HCT116 (cell line): ENCODE measurements around the gene CASP5. TPM values are rescaled to one million over a fixed set of nuclear protein-coding genes. Genes with fewer than 3 reads are reported as not detected.
"Not testable (repeated sequence)": the region's sequence is repeated elsewhere in the genome, so short reads cannot be mapped to it uniquely, and the experiment has no call there.

Experiments used
- ATAC-seq: fragments of 200-7000 bp; cut with Tn5 transposase; 2 replicates; pipeline ENCODE4 v1.9.1; 2020; ENCODE audit warnings: mild to moderate bottlenecking, moderate library complexity
- BruUV-seq: library from RNA; stranded (reverse); fragments of 400-500 nt; replicated peaks from 2 replicates; lab custom pipeline; 2021; lab: Mats Ljungman, UMichigan
- CTCF ChIA-PET: fragments of 300-600 bp; sonication (Branson Sonifier 250); formaldehyde crosslinking; loops from one replicate; lab custom pipeline; 2021; ENCODE audit warnings: antibody characterized with exemption; lab: Charles Lee
- POLR2A ChIA-PET: fragments of 300-600, 350-600 bp; sonication (Branson Sonifier 250); formaldehyde crosslinking; loops from one replicate; lab custom pipeline; 2021; ENCODE audit warnings: antibody characterized with exemption; lab: Charles Lee
- RAD21 ChIA-PET, 2 experiments: fragments of 300-600 bp; sonication (Branson Sonifier 250); formaldehyde crosslinking; loops; one replicate each; lab custom pipeline; 2023; ENCODE audit warnings: low total read pairs in 2 of 2; ENCODE audit not compliant: uncharacterized antibody in 2 of 2, unreplicated experiment in 2 of 2, low non-redundant PET in 1 of 2; lab: Charles Lee
- DNase-seq: peaks from one replicate; pipeline ENCODE4 v3.0.0-alpha.2; 2010; ENCODE audit warnings: low read depth, low spot score
- H2AFZ ChIP-seq: fragments of 200-600 bp; shearing (Covaris generic), sonication (generic); 2 replicates; pipeline ENCODE4 v1.6.1; 2017; ENCODE audit warnings: low read depth, mixed run types, mixed read lengths, antibody characterized with exemption, low read length; ENCODE audit not compliant: poor library complexity, severe bottlenecking
- H3K27ac ChIP-seq: 2 replicates; pipeline ENCODE4 v1.5.1; 2012; ENCODE audit warnings: low read depth, low read length
- H3K27me3 ChIP-seq: fragments of 200-600 bp; sonication (generic); 2 replicates; pipeline ENCODE4 v1.6.1; 2016; ENCODE audit warnings: mixed run types, low read length, mixed read lengths; ENCODE audit not compliant: insufficient read depth
- H3K36me3 ChIP-seq, 2 experiments: fragments of 200-500 bp in 1 of 2; fragments of 200-600 bp in 1 of 2; sonication (Bioruptor generic) in 1 of 2; sonication (generic) in 1 of 2; 2 replicates each; pipeline versions ENCODE4 v1.5.1 to v1.6.1; 2014 to 2016; ENCODE audit warnings: low read length in 2 of 2, inconsistent platforms in 1 of 2, mixed read lengths in 1 of 2, mixed run types in 1 of 2; ENCODE audit not compliant: insufficient read depth in 2 of 2, control insufficient read depth in 1 of 2
- H3K4me1 ChIP-seq, 2 experiments: fragments of 200-600 bp in 1 of 2; sonication (generic) in 1 of 2; 2 replicates each; pipeline versions ENCODE4 v1.5.1 to v1.6.1; 2012 to 2017; ENCODE audit warnings: low read length in 2 of 2, inconsistent platforms in 1 of 2, mild to moderate bottlenecking in 1 of 2, mixed read lengths in 1 of 2, mixed run types in 1 of 2, moderate library complexity in 1 of 2; ENCODE audit not compliant: insufficient read depth in 2 of 2, control insufficient read depth in 1 of 2
- H3K4me2 ChIP-seq: fragments of 200-600 bp; sonication (generic); 2 replicates; pipeline ENCODE4 v1.6.1; 2017; ENCODE audit warnings: mixed run types, low read length, mixed read lengths
- H3K4me3 ChIP-seq, 2 experiments: fragments of 200-600 bp in 1 of 2; sonication (generic) in 1 of 2; replicated peaks in 1 of 2; 2 replicates each; pipeline ENCODE4 v1.5.1; 2011 to 2016; ENCODE audit warnings: low read length in 2 of 2, control low read depth in 1 of 2, low read depth in 1 of 2, mild to moderate bottlenecking in 1 of 2, mixed read lengths in 1 of 2, mixed run types in 1 of 2
- H3K79me2 ChIP-seq: fragments of 200-600 bp; sonication (generic); 2 replicates; pipeline ENCODE4 v1.6.1; 2017; ENCODE audit warnings: mild to moderate bottlenecking, mixed run types, low read length, moderate library complexity, mixed read lengths; ENCODE audit not compliant: insufficient read depth
- H3K9ac ChIP-seq: fragments of 200-600 bp; sonication (generic); 2 replicates; pipeline ENCODE4 v1.6.1; 2016; ENCODE audit warnings: low read length, mixed read lengths
- H3K9me2 ChIP-seq: fragments of 200-600 bp; sonication (generic), shearing (Covaris generic); 2 replicates; pipeline ENCODE4 v1.6.1; 2017; ENCODE audit warnings: mixed run types, mild to moderate bottlenecking, moderate library complexity; ENCODE audit not compliant: insufficient read depth
- H3K9me3 ChIP-seq, 2 experiments: fragments of 200-500 bp in 1 of 2; fragments of 200-600 bp in 1 of 2; sonication (Bioruptor generic) in 1 of 2; sonication (generic) in 1 of 2; 2 replicates each; pipeline ENCODE4 v1.6.1; 2014 to 2017; ENCODE audit warnings: low read length in 2 of 2, mixed read lengths in 2 of 2, inconsistent platforms in 1 of 2, low read depth in 1 of 2, mild to moderate bottlenecking in 1 of 2, mixed run types in 1 of 2, moderate library complexity in 1 of 2; ENCODE audit not compliant: control insufficient read depth in 1 of 2, insufficient read depth in 1 of 2
- H4K20me1 ChIP-seq: fragments of 200-600 bp; sonication (generic), shearing (Covaris generic); 2 replicates; pipeline ENCODE4 v1.6.1; 2017; ENCODE audit warnings: mixed run types, mild to moderate bottlenecking, moderate library complexity; ENCODE audit not compliant: insufficient read depth
- EGR1 ChIP-seq: IDR thresholded peaks from 2 replicates; pipeline ENCODE4 v1.6.1; 2012; ENCODE audit warnings: low read depth
- FOSL1 ChIP-seq: IDR thresholded peaks from 2 replicates; pipeline ENCODE4 v1.6.1; 2012; ENCODE audit warnings: low read depth
- JUND ChIP-seq: IDR thresholded peaks from 2 replicates; pipeline ENCODE4 v1.6.1; 2012
- RAD21 ChIP-seq: IDR thresholded peaks from 2 replicates; pipeline ENCODE4 v1.6.1; 2012; ENCODE audit warnings: low read depth, mild to moderate bottlenecking
- SP1 ChIP-seq: IDR thresholded peaks from 2 replicates; pipeline ENCODE4 v1.6.1; 2012; ENCODE audit warnings: low read depth
- YY1 ChIP-seq: IDR thresholded peaks from 2 replicates; pipeline ENCODE4 v1.6.1; 2011; ENCODE audit warnings: low read length, low read depth, moderate library complexity, mild to moderate bottlenecking; ENCODE audit not compliant: insufficient replicate concordance; ENCODE audit errors: extremely low read depth
- intact Hi-C: fragments of 100-400 bp; cut with micrococcal nuclease; formaldehyde crosslinking; loops from 2 replicates; pipeline ENCODE4 v1.10.0; 2022
- total RNA-seq: library from RNA; stranded (reverse); gene quantifications from one replicate; pipeline ENCODE4 v1.2.1, GENCODE V29; 2021; ENCODE audit not compliant: unreplicated experiment
- TF ChIP-seq, protein P1 (sequence below): IDR thresholded peaks from 2 replicates; pipeline ENCODE4 v1.6.1; 2012; ENCODE audit warnings: low read depth

CASP5 gene
- total RNA-seq, 1 experiment from 2014 or later = not detected

GRCh38 chr11:105045676-105046296 is 22.8 kb upstream of the CASP5 start:
- H3K4me3 ChIP-seq = no peak overlapping the region
- POLR2A ChIA-PET = no interaction called here
- no peak overlapping the region for H3K27ac ChIP-seq
- H3K9me2 ChIP-seq = no peaks in the 10 kb centered on the region
- H3K4me1 ChIP-seq = 0 out of 4 replicates have a peak, but pooled peaks cover 0 to 5% of the 10 kb centered on the region in 2 experiments
- intact Hi-C loops = no loop called here
- no peaks in the 10 kb centered on the region for H3K79me2 ChIP-seq
- no peaks in the 10 kb centered on the region for H3K27me3 ChIP-seq
- H3K9ac ChIP-seq = no peak overlapping the region
- no peak overlapping the region for H3K4me2 ChIP-seq
- no peak for ATAC-seq
- TF ChIP-seq SP1 (no peak), JUND (no peak), RAD21 (no peak), EGR1 (no peak), YY1 (no peak), FOSL1 (no peak)
- TF ChIP-seq, protein P1, sequence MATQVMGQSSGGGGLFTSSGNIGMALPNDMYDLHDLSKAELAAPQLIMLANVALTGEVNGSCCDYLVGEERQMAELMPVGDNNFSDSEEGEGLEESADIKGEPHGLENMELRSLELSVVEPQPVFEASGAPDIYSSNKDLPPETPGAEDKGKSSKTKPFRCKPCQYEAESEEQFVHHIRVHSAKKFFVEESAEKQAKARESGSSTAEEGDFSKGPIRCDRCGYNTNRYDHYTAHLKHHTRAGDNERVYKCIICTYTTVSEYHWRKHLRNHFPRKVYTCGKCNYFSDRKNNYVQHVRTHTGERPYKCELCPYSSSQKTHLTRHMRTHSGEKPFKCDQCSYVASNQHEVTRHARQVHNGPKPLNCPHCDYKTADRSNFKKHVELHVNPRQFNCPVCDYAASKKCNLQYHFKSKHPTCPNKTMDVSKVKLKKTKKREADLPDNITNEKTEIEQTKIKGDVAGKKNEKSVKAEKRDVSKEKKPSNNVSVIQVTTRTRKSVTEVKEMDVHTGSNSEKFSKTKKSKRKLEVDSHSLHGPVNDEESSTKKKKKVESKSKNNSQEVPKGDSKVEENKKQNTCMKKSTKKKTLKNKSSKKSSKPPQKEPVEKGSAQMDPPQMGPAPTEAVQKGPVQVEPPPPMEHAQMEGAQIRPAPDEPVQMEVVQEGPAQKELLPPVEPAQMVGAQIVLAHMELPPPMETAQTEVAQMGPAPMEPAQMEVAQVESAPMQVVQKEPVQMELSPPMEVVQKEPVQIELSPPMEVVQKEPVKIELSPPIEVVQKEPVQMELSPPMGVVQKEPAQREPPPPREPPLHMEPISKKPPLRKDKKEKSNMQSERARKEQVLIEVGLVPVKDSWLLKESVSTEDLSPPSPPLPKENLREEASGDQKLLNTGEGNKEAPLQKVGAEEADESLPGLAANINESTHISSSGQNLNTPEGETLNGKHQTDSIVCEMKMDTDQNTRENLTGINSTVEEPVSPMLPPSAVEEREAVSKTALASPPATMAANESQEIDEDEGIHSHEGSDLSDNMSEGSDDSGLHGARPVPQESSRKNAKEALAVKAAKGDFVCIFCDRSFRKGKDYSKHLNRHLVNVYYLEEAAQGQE = no peak
- TF ChIP-seq, all 23 proteins: peak for 0
- no TSS peak for BruUV-seq
- CTCF ChIA-PET = no interaction called here
- H3K36me3 ChIP-seq = no peaks in the 10 kb centered on the region
- no peak overlapping the region for H2AFZ ChIP-seq
- no peaks in the 10 kb centered on the region for H4K20me1 ChIP-seq
- RAD21 ChIA-PET = no interaction called here
- no peaks in the 10 kb centered on the region for H3K9me3 ChIP-seq
- DNase-seq = no peak

DNA sequence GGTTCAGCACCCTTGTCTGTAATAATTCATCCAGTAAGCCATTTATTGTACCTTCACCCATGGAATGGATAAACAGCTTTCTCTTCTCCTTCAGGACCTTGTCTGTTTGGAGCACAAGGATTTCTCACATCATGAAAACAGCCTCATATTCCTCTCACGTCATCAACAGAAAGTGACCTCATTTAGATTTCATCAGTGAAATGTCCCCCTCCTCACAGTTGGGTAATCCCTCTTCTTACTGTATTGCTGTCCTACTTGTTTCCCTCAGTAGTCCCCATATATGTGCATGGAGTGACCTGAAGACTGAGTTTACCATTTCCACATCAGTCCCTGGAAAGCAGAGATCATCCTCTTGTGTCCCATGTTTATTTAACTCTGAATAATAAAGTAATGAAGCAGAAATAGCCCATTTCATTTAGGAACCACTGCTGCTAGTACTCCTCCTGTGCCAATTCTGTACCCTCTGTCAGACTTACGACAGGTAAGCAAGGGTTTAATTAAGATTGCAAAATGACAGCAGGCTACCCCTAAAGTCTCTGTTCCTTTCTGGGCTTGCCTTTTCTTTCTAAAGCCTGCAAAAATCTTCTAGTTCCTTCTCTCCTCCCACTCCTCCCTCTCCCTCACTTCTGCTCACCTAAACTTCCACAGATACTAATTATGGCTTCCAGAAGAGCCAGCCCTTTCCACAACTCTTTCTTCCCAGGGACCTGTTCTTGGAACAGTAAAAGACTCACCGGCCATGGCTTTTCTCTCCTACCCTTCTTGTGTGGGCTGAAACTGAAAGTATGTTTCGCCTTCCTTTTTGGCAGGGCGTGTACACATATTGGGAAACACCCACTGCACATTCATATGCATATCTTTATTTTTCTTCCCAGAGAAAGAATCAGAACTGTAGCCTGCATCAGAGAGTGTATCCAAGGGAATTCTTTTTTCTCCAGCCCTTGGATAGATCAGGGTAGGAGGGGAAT is 21.9 kb upstream of the CASP5 start, which contains the start of gene CARD16:
TSS of gene CARD16 (minus strand) at position 779 of the 968 bp plus-strand sequence. CDS start at position 741, 38 bp downstream.
- CTCF ChIA-PET, H2AFZ ChIP-seq, POLR2A ChIA-PET, H3K36me3 ChIP-seq, intact Hi-C loops, H4K20me1 ChIP-seq, H3K4me2 ChIP-seq, H3K27ac ChIP-seq, H3K27me3 ChIP-seq, H3K9me2 ChIP-seq, RAD21 ChIA-PET, H3K79me2 ChIP-seq, DNase-seq, BruUV-seq, H3K4me1 ChIP-seq, H3K9ac ChIP-seq, H3K4me3 ChIP-seq, H3K9me3 ChIP-seq, ATAC-seq: not testable (repeated sequence)
